NCI-H128 (cell line): ENCODE measurements around the gene ANO2.
"Not testable (repeated sequence)": the region's sequence is repeated elsewhere in the genome, so short reads cannot be mapped to it uniquely, and the experiment has no call there.

Experiments used
- DNase-seq: peaks from one replicate; lab custom pipeline; 2025; ENCODE audit not compliant: unreplicated experiment; lab: John Stamatoyannopoulos, UW

ANO2 gene

DNA sequence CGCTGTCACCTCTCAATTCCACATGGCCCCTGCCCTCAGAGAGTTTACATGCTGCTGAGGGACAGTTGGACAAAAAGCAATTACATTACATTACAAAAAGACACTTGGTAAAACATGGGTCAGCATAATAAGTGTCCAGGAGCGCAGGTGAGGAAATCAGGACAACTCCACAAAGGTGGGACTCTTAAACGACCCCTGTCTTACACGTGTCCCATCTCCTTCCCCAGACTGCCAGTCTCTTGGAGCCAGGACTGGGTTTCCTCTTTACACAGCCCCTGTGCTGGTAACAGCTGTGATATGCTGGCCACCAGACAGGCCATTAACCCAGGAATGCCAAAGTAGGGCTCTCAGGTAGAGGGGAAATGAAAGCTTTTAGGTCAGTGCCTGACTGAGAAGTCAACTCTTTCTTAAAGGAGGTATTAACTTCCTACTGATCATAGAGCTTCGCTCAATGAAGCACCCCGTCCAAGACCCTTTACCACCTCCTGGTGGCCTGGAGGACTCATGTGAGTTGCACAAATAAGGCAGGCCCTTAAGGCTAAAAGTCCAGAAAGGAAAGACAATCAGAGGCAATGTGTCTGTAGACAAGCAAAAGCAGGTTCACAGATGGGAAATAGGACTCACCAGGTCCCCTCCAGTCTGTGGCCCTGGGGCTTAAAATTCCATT lies 55.5 kb downstream of the ANO2 start:
- no peak for DNase-seq

GRCh38 chr12:5888816-5889315 lies 56.2 kb downstream of the ANO2 start:
- no peak for DNase-seq

GRCh38 chr12:5887819-5888218 lies 57.2 kb downstream of the ANO2 start:
- DNase-seq, result not testable (repeated sequence)

- no peak for DNase-seq
Observed at GRCh38 chr12:5884866-5885265, 60.2 kb downstream of the ANO2 start.

DNA sequence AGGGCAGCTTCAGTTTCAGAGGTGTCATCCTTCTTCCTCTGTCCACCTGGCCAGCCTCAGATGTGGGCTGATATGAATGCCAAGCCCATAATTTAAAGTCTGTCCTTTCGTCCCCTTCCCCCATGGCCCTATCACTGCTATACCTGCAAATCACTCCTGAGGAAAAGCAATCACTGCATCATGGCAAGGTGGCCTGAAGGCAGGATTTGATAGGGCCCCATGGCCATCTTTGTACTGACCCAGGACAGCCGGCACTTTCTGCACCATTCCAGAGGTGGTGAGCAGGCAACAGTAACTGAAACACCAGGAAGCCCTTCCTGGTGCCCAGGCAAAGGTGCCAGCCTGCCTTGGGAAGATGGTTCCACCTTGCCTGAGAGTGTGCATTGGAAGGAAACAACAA lies 60.8 kb downstream of the ANO2 start:
- no peak for DNase-seq

GRCh38 chr12:5882511-5883190 lies 62.4 kb downstream of the ANO2 start:
- no peak for DNase-seq

- DNase-seq, result no peak
Observed at GRCh38 chr12:5881666-5882065, 63.4 kb downstream of the ANO2 start.

DNA sequence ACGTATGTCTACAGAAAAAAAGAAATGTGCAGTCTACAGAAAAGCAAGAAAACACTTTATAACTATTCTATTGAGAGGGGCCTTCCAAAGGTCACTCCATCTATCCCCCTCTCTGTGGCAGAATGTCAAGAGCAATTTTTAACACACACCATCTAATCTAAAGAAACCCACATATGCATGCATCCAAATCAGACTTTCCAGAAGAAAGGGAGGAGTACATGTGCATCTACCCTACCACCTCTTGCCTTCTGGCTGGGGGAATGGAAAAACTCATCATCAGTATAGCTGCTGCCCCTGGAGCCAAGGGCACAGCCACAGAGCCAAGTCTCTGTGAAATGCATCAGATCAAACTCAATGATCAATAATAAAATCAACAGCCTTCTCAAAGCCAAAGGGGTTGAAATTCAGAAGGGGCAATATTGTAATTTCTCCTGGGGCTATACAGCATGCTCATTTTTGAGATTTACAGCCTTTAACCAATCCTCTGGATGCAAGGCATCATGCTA lies 63.9 kb downstream of the ANO2 start:
- DNase-seq, result no peak

DNA sequence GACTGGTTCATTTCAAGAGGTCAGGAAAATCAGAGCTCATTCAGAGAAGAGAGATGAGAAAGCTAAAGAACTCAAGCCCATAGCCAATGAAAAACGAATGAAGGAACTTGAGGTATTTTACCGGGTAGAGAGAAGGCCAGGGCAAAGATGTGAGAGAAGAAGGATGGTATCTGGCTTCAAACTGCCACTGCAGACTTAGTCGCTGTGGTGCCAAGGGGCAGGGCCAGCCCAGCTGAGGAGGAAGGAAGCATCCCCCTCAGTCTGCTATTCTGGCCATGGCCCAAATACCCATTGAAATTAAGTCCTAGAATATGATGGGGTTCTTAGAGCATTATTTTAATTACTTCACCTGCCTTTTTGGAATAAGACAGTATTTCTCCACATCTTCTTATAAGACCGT lies 69.2 kb downstream of the ANO2 start:
- no peak for DNase-seq

GRCh38 chr12:5874514-5874913 lies 70.5 kb downstream of the ANO2 start:
- DNase-seq, result no peak

- DNase-seq, result no peak
Observed at GRCh38 chr12:5873281-5873919, 71.7 kb downstream of the ANO2 start.

DNA sequence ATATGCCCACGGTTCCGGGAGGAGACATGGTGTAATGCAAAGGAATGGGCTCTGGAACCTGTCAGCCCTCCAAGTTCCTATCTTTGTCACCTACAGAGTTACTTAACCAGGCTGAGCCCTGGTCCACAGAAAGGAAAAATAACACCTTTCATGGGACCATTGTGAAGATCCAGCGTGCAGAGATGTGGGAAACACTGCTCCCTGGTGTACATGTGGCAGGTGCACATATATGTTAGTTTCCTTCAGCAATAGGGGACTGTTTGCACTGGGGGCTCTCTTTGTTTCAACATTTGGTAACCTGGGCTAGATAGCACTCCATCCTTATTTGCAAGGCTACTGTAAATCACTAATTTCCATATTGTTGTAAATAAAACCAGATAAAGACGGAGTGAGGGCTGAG lies 72.3 kb downstream of the ANO2 start:
- no peak for DNase-seq

- DNase-seq, result no peak
Observed at GRCh38 chr12:5871741-5872140, 73.3 kb downstream of the ANO2 start.

GRCh38 chr12:5870183-5870582 lies 74.9 kb downstream of the ANO2 start:
- no peak for DNase-seq

- no peak for DNase-seq
Observed at GRCh38 chr12:5868625-5869295, 76.3 kb downstream of the ANO2 start.

DNA sequence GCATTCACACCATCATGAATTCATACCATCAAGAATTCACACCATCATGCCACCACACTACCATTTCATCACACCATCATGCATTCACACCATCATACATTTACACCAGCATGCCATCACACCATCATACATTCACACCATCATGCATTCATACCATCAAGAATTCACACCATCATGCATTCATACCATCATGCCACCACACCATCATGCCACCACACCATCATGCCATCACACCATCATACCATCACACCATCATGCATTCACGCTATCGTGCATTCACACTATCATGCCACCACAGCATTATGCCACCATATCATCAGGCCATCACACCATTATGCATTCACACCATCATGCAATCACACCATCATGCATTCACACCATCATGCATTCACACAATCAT lies 79.7 kb downstream of the ANO2 start:
- DNase-seq, result no peak

- DNase-seq, result no peak
Observed at GRCh38 chr12:5864972-5865371, 80.1 kb downstream of the ANO2 start.

- DNase-seq, result no peak
Observed at GRCh38 chr12:5864301-5864700, 80.8 kb downstream of the ANO2 start.

GRCh38 chr12:5861416-5861815 lies 83.6 kb downstream of the ANO2 start:
- no peak for DNase-seq

GRCh38 chr12:5856692-5857091 lies 88.4 kb downstream of the ANO2 start:
- DNase-seq, result no peak

DNA sequence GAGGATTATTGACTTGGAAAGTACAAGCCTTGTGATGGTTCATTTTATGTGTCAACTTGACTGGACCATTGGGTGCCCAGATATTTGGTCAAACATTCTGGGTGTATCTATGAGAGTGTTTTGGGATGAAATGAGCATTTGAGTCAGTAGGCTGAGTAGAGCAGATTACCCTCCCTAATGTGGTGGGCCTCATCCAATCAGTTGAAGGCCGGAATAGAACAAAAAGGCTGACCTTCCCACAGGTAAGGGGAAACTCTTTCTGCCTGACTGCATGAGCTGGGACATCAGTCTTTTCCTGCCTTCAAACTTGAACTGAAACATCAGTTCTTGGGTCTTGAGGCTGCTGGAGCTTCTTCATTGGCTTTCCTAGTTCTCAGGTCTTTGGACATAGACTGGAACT lies 98.1 kb downstream of the ANO2 start:
- no peak for DNase-seq

- DNase-seq, result no peak
Observed at GRCh38 chr12:5840944-5841343, 104.1 kb downstream of the ANO2 start.
